Measurements from ENCODE around the gene PHETA1.

The PHETA1 gene

DNA sequence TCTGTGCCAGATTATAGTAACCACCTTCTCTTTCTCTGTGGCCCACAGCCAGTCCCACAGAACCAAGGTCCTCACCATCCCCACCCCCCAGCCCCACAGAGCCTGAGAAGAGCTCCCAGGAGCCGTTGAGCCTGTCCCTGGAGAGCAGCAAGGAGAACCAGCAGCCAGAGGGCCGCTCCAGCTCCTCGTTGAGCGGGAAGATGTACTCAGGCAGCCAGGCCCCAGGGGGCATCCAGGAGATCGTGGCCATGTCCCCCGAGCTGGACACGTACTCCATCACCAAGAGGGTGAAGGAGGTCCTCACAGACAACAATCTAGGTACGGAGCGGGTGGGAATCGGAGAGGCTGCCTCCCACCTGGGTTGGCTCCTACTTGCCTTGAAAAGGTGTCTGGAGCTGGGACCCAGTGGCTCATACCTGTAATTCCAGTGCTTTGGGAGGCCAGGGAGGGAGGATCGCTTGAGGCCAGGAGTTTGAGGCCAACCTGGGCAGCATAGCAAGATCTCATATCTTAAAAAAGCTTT is 34.4 kb downstream of the PHETA1 start:
- no peak for TF ChIP-seq GATA3 (IDR thresholded peaks at IDR 0.05; ENCODE audit: low read depth, low read length)
- TF ChIP-seq GATA2 (IDR thresholded peaks at IDR 0.05; ENCODE audit: low read depth, low read length) = no peak

DNA sequence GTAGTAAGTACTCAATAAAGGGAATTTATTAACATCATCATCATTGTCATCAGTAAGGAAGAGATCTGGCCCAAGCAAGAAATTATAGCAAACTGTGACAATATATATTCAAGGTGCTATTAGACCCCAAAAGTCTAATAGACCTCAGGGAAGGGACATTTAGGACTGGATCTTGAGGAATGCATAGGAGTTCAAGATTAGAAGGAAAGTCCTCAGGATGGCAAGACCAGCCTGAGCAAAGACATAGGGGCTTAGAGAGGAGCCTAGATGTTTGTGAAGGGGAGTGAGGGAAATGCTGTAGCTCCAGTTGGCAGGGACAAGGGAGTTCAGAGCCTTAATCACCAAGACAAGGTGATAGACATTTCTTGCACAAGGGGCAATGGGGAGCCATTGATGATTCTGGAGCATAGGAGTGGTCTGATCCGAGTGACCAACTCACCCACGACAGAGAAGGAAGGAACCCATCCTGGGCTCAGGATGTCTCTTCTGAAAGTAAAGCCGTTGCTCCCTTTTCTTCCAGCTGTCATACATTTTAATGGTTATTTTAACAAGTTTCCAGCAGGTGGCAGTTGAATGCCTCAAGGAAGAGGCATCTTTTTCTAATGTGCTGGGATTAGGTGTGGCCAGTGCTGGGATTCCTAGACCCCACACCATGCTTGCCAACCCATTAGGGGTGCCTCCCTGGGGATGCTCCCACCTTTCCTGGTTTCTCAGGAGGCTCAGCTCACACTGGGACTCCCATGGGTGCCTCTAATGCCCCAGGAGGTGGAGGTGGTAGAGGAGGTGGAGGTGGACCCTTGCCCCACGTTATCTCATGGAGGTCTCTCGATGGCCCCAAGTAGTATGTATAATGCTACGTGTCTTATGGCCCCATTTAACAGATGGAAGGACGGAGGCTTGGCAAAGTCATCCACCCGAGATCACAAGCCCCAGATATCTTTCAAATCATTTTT is 37.8 kb downstream of the PHETA1 start:
- TF ChIP-seq GATA2 (IDR thresholded peaks at IDR 0.05; ENCODE audit: low read depth, low read length) (no peak), GATA3 (IDR thresholded peaks at IDR 0.05; ENCODE audit: low read depth, low read length) (no peak)

DNA sequence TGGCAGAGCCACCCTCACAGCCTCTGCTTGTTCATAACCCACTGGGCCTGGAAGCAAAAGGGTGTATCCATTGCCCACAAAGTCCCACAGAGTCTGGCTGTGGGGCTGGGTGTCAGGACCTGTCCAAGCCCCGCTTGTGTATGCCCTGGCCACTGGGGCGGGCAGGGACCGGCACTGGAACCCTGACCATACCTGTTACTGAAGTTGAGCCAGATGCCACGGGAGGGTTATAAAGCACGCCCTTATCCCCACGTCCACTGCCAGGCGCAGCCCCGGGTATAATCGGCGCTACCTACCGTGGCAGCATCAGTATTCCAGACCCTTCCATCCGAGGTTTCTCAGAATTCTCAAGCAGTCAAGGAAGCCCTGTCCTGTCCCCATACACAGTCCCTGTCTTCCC is 40.8 kb downstream of the PHETA1 start:
- TF ChIP-seq GATA3 (IDR thresholded peaks at IDR 0.05; ENCODE audit: low read depth, low read length) = no peak
- TF ChIP-seq GATA2 (IDR thresholded peaks at IDR 0.05; ENCODE audit: low read depth, low read length) = no peak

DNA sequence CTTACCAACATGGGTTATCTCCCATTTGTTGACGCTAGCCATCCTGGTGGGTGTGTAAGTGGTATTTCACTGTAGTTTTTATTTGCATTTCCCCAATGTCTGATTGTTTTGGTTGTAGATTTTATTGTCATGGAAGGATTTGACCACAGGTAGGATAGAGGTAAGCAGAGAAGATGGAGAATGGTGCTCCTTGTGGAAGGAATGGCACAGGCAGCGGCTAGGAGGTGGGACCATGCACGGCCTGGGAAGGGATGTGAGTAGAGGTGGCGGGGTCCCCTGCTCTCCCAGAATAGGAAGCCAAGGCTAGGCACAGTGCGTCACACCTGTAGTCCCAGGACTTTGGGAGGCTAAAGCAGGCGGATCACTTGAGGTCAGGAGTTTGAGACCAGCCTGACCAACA is 41.4 kb downstream of the PHETA1 start:
- TF ChIP-seq GATA3 (IDR thresholded peaks at IDR 0.05; ENCODE audit: low read depth, low read length) = no peak
- no peak for TF ChIP-seq GATA2 (IDR thresholded peaks at IDR 0.05; ENCODE audit: low read depth, low read length)

DNA sequence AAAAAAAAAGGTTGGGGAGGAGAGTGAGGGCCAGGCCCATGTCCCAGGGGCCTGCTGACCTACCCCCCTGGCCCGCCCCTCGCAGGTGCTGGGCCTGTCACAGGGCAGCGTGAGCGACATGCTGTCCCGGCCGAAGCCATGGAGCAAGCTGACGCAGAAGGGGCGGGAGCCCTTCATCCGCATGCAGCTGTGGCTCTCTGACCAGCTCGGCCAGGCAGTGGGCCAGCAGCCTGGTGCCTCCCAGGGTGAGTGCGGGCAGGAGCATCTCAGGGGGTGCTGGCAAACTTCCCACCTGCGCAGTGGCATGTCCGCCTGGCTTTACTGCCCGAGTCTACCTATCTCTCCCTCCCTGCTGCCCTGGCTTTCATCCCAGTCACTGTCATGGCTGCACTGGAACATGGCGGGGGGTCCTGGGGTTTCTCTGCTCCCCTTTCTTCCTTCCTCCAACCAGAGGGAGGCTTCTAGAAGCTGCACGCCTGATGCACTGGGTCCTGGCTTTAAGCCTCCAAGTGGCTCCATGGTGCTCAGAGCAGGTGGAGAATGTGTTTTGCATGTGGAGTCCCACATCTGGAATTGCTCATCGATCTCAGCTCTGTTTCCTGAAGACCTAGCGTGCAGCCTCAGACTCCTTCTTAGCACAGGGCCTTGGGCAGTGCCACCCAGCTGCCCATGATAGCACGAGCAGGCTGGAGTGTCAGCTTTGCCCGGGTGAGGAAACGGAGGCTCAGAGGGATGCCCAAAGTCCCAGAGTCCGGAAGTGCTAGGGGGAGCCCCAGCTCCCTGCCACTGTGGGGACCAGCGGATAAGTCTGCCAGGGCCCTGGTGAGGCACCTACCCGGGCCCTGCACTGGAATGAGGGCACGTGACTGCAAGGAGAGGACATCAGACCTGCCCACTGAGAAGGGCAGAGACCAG is 46.3 kb downstream of the PHETA1 start:
- no peak for TF ChIP-seq GATA3 (IDR thresholded peaks at IDR 0.05; ENCODE audit: low read depth, low read length)
- no peak for TF ChIP-seq GATA2 (IDR thresholded peaks at IDR 0.05; ENCODE audit: low read depth, low read length)

DNA sequence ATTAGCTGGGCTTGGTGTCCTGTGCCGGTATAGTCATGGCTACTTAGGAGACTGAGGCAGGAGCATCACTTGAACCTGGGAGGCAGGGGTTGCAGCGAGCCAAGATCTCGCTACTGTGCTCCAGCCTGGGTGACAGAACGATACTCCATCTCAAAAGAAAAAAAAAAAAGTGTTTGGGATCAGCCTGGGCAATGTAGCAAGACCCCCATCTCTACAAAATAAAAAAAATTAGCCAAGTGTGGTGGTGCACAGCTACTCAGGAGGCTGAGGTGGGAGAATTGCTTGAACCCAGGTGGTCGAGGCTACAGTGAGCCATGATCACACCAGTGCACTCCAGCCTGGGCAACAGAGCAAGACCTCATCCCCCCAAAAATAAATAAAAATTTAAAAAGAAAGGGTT is 47.6 kb downstream of the PHETA1 start:
- TF ChIP-seq GATA3 (IDR thresholded peaks at IDR 0.05; ENCODE audit: low read depth, low read length) (no peak), GATA2 (IDR thresholded peaks at IDR 0.05; ENCODE audit: low read depth, low read length) (no peak)

DNA sequence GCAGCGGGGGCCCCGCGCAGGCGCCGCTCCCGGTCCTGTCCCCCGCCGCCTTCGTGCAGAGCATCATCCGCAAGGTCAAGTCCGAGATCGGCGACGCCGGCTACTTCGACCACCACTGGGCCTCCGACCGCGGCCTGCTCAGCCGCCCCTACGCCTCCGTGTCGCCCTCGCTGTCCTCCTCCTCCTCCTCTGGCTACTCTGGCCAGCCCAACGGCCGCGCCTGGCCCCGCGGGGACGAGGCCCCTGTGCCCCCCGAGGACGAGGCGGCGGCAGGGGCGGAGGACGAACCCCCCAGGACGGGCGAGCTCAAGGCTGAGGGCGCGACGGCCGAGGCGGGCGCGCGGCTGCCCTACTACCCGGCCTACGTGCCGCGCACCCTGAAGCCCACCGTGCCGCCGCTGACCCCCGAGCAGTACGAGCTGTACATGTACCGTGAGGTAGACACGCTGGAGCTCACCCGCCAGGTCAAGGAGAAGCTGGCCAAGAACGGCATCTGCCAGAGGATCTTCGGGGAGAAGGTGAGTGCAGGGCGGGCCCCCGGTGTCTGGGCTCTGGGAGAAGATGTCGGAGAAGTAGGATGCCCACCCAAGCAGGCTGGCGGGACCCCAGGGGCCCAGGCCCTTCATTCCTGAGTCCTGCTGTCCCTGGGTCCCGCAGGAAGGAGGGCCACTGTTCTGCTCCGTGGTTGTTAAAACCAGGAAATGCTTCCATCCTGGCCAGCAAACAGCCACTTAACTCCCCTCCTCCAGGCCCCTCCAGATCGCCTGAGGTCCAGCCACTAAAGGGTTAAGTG is 48.4 kb downstream of the PHETA1 start:
- no peak for TF ChIP-seq GATA2 (IDR thresholded peaks at IDR 0.05; ENCODE audit: low read depth, low read length)
- TF ChIP-seq GATA3 (IDR thresholded peaks at IDR 0.05; ENCODE audit: low read depth, low read length) = no peak

DNA sequence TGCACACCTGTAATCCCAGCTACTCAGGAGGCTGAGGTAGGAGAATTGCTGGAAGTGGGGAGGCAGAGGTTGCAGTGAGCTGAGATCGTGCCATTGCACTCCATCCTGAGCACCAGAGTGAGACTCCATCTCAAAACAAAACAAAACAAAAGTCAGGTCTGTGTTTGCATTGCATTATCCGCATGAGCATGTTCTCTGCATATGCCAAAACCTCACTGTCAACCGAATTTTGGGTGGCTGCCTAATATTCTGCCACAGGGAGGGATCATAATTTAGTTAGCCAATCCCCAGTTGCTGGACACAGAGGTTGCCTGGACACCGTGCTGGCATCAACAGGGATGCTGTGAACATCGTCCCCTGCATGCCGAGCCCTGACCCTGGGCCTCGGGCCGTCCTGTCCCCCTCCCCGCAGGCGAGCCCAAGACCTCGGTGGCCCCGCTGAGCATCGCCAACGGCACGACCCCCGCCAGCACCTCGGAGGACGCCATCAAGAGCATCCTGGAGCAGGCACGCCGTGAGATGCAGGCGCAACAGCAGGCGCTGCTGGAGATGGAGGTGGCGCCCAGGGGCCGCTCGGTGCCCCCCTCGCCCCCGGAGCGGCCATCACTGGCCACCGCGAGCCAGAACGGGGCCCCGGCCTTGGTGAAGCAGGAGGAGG is 49.2 kb downstream of the PHETA1 start:
- TF ChIP-seq GATA3 (IDR thresholded peaks at IDR 0.05; ENCODE audit: low read depth, low read length) (no peak), GATA2 (IDR thresholded peaks at IDR 0.05; ENCODE audit: low read depth, low read length) (no peak)

DNA sequence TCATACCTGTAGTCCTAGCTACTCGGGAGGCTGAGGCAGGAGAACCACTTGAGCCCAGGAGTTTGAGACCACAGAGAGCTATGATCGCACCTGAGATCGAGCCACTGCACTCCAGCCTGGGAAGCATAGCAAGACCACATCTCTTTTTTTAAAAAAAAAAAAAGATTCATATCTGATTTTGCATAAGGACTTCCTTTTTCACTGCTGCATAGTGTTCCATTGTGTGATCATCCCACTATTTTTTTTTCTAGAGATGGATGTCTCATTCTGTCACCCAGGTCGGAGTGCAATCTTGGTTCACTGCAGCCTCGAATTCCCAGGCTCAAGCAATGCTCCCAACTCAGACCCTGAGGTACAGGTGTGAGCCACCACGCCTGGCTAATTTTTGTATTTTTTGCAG is 50.4 kb downstream of the PHETA1 start:
- no peak for TF ChIP-seq GATA2 (IDR thresholded peaks at IDR 0.05; ENCODE audit: low read depth, low read length)
- no peak for TF ChIP-seq GATA3 (IDR thresholded peaks at IDR 0.05; ENCODE audit: low read depth, low read length)

DNA sequence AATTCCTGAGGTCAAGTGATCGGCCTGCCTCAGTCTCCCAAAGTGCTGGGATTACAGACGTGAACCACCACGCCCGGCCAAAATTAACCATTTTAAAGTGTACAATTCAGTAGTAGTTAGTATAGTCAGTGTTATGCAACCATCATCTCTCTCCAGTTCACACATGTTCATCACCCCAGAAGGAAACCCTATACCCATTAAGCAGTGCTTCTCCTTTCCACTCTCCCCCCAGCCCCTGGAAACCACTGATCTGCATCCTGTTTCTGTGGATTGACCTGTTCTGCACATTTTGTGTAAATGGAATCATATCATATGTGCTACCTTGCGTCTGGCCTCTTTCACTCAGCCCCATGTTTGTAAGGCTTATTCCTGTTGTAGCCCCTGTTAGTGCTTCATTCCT is 52.2 kb downstream of the PHETA1 start:
- TF ChIP-seq GATA2 (IDR thresholded peaks at IDR 0.05; ENCODE audit: low read depth, low read length) (no peak), GATA3 (IDR thresholded peaks at IDR 0.05; ENCODE audit: low read depth, low read length) (no peak)

DNA sequence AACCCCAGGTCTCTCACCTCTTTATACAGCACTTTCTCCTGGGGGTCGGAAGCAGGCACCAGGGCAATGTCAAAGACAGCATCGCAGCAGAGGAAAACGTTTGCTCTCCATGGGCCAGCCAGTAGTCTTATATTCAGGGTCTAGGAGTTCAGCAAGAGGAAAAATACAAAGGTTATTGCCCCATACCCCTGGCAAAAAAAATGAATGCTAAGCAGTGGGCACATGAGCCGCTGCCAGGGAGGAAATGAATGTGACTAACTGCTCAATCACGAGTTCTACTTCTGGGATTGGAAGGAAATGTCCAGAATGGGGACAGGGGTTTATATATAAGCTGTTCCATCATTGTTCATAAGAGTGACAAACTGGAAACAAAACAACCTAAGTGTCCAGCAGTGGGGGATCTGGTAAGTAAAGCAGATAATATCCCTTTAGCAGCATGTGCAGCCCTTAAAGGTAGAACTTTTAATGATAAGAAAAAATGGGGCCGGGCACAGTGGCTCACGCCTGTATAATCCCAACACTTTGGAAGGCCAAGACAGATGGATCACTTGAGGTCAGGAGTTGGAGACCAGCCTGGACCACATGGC is 53.8 kb downstream of the PHETA1 start:
- no peak for TF ChIP-seq GATA3 (IDR thresholded peaks at IDR 0.05; ENCODE audit: low read depth, low read length)
- TF ChIP-seq GATA2 (IDR thresholded peaks at IDR 0.05; ENCODE audit: low read depth, low read length) = no peak

DNA sequence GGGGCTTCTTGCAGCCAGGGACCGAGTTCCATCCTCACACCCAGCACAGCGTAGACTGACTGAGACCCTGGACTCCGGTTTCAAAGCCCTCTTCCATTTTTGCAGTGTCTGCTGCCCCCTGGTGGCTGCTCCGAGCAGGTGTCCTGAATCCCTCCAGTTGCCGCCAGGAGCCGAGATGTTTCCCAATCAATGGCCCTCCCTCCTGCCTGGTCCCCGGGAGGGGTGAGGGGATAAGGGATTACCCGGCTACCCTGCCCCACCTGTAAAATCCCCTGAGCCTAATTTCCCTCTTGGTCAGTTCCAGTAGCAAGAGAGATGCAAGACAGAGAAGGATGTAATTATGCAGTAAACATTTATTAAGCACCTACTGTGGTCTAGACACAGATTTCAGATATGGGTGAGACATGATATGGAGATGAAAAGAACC is 55.0 kb downstream of the PHETA1 start:
- TF ChIP-seq GATA3 (IDR thresholded peaks at IDR 0.05; ENCODE audit: low read depth, low read length) (no peak), GATA2 (IDR thresholded peaks at IDR 0.05; ENCODE audit: low read depth, low read length) (no peak)

DNA sequence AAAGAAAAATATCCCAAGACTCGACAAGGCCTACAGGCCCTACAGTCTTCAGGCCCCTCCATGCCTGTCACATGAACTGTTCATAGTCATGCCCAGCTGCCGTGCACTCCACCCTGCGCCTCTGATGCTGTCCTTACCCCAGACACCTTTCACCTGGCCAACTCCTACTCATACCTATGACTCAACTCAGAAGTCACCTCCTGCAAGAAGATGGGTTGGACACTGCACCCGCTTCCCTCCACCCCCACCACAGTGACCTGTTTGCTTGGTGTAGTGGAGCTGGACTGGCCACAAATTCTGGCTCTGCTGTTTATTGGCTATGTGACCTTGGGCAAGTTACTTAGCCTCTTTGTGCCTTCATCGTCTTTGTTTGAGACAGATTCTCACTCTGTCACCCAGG is 56.2 kb downstream of the PHETA1 start:
- TF ChIP-seq GATA3 (IDR thresholded peaks at IDR 0.05; ENCODE audit: low read depth, low read length) (no peak), GATA2 (IDR thresholded peaks at IDR 0.05; ENCODE audit: low read depth, low read length) (no peak)

Data from SH-SY5Y (cell line).